ENCODE measurements around the gene ZBTB48. TPM values are rescaled to one million over a fixed set of nuclear protein-coding genes. Genes with fewer than 3 reads are reported as not detected.

The ZBTB48 gene
- total RNA-seq, 2 donors from 2014 or later = 41.3 to 51.0 TPM

DNA sequence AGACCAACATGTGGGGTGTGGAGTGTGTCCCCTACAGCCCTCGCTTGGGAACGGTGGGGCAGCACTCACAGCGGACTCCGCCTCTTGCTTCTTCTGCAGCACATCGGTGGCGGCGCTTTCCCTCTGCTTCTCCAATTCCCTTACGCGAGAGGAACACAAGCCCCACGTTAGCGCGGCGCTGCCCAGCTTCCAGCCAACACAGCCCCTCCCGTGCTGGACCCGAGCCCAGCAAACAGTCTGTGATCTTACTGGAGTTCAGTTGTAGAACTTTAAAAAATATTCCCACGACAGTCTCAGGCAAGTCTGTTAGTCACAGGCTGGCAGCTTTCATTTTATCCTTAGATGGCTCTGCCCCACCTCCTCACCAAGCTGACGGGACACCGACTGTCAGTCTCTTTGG lies 58.4 kb downstream of the ZBTB48 start:
- H3K27me3 ChIP-seq (replicated peaks; ENCODE audit: insufficient read depth) = no peaks in the 10 kb centered on the region
- no peaks in the 10 kb centered on the region for H3K4me1 ChIP-seq (replicated peaks)
- H3K36me3 ChIP-seq = peaks cover 0 to 3% of the 10 kb centered on the region in 2 donors
- H3K27ac ChIP-seq = no peak overlapping the region
- no peaks in the 10 kb centered on the region for H3K9me3 ChIP-seq
- TF ChIP-seq POLR2A (IDR thresholded peaks at IDR 0.05) = no peak
- TF ChIP-seq, protein P1, sequence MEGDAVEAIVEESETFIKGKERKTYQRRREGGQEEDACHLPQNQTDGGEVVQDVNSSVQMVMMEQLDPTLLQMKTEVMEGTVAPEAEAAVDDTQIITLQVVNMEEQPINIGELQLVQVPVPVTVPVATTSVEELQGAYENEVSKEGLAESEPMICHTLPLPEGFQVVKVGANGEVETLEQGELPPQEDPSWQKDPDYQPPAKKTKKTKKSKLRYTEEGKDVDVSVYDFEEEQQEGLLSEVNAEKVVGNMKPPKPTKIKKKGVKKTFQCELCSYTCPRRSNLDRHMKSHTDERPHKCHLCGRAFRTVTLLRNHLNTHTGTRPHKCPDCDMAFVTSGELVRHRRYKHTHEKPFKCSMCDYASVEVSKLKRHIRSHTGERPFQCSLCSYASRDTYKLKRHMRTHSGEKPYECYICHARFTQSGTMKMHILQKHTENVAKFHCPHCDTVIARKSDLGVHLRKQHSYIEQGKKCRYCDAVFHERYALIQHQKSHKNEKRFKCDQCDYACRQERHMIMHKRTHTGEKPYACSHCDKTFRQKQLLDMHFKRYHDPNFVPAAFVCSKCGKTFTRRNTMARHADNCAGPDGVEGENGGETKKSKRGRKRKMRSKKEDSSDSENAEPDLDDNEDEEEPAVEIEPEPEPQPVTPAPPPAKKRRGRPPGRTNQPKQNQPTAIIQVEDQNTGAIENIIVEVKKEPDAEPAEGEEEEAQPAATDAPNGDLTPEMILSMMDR (IDR thresholded peaks at IDR 0.05) = no peak
- TF ChIP-seq POLR2AphosphoS5 (IDR thresholded peaks at IDR 0.05) = peak; percentile 69
- peak; percentile 70 for DNase-seq (ENCODE audit: low spot score)
- no peak overlapping the region for H3K4me3 ChIP-seq
- intact Hi-C loops (cut with DNase I) = no loop called here
- 39% methylated on average over 18 of the region's 18 CpGs for WGBS

Small RNA genes lying within 50 kb of the gene (small RNA-seq; reads per million reads assigned to genes)
- gene RNU6-731P = 0 reads per million in 2 donors

Other genes starting within 250 kb of the ZBTB48 start
- gene ACOT7, start 186.2 kb upstream of the ZBTB48 start, total RNA-seq = 10 to 100 TPM; 16.9 to 24.9 TPM
- 10 to 100 TPM in 1 of 2 donors, 1 to 10 TPM in 1; 2.2 to 13.4 TPM for gene HES2, start 160.1 kb upstream of the ZBTB48 start, total RNA-seq
- 100 to 1,000 TPM in 1 of 2 donors, 10 to 100 TPM in 1; 19.7 to 257 TPM for gene ESPN, start 155.2 kb upstream of the ZBTB48 start, total RNA-seq
- 10 to 100 TPM; 15.2 to 22.7 TPM for gene TNFRSF25, start 113.8 kb upstream of the ZBTB48 start, total RNA-seq
- gene PLEKHG5, start 88.3 kb upstream of the ZBTB48 start, total RNA-seq = 10 to 100 TPM; 11.6 to 21.4 TPM
- 10 to 100 TPM; 15.7 to 20.9 TPM for gene NOL9, start 25.5 kb upstream of the ZBTB48 start, total RNA-seq
- 1 to 10 TPM in 1 of 2 donors, not detected in 1; 1.5 TPM for gene TAS1R1, start 24.7 kb upstream of the ZBTB48 start, total RNA-seq
- 100 to 1,000 TPM in 1 of 2 donors, 10 to 100 TPM in 1; 67.1 to 111 TPM for gene KLHL21, start 22.9 kb downstream of the ZBTB48 start, total RNA-seq
- 10 to 100 TPM; 13.8 to 79.2 TPM for gene PHF13, start 33.7 kb downstream of the ZBTB48 start, total RNA-seq
- gene THAP3, start 44.9 kb downstream of the ZBTB48 start, total RNA-seq = 10 to 100 TPM; 37.6 to 42.1 TPM
- gene DNAJC11, start 121.8 kb downstream of the ZBTB48 start, total RNA-seq = 10 to 100 TPM; 32.9 to 52.8 TPM
- gene CAMTA1, start 205.5 kb downstream of the ZBTB48 start, total RNA-seq = 100 to 1,000 TPM; 100 to 102 TPM

Data from prostate gland (tissue), 2 donors.